Measurements from ENCODE around the gene SIL1.

Gene SIL1

DNA sequence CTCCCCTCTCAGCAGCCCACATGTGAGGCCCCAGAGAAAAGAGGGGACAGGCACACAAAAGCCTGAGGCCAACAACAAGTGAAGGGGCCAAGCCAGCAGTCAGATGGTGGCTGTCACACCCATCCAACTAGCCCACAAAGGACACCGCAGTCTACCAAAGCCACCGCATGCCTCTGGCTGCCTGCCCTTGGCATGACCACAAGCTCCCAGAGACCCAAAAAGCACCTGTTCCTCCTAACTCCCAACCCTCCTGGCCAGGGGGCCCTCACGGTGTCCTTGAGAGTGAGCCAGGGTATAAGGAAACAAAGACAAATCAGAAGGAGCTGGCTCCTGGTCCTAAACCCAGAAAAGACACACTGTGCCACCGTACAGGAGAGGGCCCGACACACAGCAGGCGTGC is 245.2 kb downstream of the SIL1 start:
- no peak for DNase-seq

DNA sequence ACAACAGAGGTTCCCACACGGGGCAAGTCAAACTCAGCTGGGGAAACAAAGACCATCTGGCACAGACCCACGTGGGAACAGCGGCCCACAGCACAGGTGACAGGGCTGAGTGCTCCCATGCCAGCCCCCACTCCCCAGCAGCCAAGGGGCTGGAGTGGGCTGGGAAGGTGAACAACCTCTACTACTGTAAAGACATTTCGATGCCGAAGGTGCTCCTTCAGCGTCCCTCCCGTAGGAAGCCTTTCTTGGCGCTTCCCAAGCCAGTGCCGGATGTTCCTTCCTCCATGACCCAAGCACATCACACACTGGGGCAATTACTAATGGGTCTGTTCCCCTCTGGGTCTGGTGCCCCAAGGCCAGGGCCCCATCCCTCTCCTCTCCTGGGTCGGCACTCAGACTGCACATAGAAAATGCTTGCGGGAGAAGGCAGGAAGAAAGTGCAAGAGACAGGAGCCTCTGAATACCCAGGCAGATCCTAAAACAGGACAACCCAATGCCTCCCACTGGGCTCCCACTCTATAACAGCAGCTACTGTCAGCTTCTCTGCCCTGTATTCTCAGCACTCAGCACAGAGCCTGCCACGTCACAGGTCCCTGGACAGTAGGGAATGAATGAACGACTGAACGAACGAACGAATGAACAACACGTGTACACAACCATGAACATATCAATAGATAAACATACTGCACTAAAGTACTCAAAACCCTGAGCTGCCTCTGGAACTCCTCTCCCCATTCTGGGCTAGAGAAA is 246.0 kb downstream of the SIL1 start:
- no peak for DNase-seq

DNA sequence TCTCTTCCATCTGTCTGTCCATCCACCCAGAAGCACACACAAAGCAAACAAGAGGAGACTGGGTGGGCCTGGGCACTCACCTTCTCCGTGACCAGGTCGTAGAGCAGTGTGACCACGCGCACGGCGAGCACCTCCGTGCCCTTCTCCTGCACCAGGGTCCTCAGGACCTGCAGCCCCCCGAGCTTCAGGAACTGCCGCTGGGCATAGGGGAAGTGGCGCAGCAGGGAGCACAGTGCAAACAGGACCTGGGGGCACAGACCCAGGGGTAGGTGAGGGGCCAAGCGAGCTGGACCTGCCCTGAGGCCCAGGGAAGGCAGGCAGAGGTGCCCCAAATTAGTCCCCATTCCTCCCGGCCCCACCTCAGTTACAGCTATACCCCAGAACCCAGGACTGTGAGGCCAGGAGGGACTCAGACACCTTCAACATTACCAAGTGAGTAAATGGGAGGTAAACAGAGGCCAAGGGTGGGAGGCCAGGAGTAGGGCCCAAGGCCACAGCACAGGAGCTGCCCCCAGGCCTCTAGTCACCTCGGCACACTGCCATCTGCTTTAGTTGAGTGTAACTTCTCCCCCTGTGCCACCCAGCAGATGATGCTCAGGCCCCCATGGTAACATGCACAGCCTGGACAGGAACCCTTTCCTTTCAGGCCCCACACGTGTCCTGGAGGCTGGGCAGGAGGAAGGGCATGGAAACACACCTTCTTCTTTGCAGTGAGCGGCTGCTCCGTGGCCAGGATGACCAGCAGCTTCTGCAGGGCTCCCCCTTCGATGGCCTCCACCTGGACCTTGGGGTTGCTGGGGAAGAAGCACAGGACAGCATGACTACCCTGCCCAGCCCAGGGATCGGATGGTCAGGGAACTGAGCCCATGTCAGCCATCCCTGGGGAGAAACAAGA is 246.8 kb downstream of the SIL1 start:
- no peak for DNase-seq

DNA sequence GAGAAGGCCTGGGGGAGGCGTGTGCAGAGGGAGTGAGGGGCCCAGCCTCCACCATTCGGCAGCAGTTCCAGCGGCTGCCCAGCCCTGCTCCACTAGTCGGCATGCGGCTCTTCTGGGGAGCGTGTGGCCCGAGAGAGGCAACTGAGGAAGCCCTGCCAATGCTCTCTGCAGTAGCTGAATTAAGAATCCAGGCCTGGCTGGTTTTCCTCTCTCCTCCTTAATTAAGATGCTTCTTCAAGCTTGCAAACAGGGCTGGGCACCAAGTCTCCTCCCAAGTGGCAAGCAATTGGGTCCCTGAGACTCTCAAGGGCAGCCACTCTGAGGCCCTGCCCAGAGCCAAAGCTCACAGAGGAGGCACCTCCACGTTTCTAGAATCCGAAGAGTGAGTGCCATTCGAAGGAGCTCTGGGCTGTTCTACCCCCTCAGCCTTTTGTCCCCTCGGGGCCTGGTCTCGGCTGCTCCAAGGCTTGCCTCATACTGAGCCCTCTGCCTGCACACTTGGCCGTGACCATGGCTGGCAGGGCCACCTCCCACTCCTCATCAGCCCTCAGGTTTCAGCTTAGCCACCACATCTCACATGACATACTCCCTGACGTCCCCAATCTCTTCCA is 247.6 kb downstream of the SIL1 start:
- DNase-seq, result no peak

DNA sequence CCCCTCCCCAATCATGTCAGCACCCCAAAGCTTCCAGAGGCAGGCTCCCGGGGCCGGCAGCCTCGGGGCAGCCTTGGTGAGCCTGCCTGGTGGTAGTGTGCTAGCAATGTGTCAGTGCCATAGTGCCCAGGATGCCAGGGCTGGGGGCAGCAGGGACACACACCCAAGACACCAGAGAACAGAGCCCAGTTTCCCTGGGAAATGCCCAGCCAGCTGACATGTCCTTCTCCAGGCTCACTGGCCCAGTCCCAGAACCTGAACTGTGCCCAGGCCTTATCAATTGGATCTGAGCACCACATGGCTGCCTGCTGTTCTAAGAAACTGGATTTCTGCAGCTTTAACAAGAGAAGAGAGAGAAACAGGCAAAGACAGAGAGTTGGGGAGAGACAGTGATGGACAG is 248.2 kb downstream of the SIL1 start:
- DNase-seq, result no peak

DNA sequence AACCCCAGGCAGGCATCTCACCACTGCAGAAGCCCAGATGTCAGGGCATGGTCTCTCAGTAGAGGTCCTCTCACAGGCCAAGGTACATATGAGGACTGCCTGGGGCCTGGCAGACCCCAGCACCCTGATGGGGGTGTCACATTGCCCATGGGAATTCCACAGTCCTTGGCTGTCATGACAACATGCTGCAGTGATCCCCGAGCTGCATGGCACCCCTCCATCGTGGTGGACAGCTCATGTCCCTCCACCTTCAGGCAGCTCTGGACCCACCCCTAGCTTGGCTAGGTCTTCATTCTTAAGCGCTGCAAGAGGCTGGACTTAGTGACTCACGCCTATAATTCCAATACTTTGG is 249.0 kb downstream of the SIL1 start:
- DNase-seq, result no peak

DNA sequence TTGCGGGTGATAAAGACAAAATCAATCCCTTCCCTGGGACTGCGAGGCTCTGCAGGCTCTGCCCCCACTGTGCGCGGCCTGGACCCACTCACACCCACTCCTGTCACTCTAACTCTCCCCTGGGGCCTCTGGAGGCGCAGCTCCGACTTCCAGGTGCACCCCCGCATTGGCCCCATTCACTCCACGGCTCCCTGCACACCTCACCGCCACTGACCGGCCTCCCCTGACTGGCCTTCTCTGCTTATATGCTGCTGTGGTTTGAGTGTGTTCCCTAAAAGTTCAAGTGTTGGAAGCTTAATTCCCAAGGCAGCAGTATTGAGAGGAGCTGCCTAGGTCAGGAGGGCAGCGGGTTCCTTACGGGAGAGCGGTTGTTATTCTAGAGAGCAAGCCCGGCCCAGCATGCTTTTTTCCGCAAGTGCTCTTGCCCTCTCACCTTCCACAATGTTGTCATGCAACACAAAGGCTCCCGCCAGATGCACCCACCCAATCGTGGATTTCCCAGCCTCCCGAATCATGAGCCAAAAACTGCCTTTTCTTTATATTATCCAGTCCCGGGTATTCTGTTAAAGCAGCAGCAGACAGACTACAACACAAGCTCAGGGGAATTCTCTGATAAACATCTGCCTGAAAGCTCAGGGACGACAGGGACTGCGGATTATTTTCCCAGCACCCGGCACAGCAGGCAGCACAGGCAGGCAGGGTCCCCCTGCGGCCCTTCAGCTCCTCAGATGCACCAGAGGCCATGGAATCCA is 249.5 kb downstream of the SIL1 start:
- no peak for DNase-seq

DNA sequence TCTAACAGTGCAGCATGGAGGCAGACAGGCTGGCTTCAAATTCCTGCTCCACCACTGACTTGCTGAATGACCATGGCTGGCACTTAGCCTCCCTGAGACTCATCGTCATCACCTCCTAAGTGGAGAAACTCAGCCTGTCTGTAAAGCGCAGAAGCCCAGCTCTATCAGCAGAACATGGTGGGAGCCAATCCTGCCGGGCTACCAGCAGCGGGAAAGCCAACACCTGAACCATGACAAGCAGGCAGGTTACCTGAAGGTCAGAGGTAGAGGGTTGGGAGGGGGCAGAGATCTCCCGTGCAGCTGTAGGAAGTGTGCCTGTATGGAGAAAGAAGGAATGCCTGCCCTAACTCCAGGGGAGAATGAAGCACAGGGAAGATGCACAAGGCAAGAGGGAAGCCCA is 250.4 kb downstream of the SIL1 start:
- DNase-seq, result no peak

DNA sequence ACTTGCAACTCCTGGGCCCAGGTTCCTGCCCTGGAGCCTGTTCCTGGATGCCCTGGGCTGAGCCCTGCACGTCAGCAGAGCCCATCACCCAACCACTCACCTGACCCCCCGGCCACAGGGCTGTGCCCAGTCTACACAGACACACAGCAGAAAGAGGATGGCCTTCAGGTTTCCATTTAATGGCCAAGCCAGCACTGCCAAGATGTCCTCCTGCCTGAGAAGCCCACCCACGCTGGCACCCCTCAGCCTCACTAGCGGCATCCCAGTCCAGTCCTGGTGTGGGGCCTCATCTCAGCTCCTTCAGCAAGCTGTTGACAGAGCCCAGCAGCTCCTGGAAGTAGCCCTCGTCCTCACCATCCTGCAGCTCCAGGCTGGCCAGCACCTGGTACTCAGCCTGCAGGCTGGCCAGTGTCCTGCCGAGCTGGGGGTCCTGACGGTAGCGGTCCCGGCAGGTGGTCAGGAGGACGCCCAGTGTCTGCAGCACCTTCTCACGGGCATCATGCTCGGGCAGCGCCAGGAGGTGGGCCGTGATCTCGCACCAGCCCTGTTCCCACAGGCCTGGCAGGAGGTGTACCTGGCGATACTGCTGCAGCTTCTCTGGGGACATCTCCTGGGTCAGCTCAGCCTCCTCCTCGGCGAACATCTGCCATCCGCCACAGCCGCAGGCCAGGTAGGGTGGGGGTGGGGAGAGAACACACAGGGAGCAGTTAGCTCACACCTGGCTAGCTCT is 251.2 kb downstream of the SIL1 start:
- DNase-seq, result no peak

DNA sequence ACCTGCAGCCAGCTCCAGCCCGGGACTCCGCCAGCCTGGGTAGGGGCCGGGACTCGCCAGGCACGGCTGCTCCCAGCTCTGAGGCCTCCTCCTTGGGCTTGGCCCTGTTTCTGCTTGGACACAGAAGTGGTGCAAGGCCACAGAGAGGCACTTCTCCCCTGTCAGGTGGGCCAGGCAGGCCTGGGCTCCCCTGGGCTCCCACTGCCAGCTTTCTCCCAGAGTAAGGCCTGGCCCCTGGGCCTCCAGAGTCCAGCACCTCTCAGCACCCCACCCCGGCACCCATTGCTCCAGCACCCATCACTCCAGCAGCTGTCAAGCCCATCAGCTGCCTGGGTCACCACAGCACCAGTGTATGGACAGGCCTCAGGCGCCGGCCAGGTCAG is 251.9 kb downstream of the SIL1 start:
- no peak for DNase-seq

DNA sequence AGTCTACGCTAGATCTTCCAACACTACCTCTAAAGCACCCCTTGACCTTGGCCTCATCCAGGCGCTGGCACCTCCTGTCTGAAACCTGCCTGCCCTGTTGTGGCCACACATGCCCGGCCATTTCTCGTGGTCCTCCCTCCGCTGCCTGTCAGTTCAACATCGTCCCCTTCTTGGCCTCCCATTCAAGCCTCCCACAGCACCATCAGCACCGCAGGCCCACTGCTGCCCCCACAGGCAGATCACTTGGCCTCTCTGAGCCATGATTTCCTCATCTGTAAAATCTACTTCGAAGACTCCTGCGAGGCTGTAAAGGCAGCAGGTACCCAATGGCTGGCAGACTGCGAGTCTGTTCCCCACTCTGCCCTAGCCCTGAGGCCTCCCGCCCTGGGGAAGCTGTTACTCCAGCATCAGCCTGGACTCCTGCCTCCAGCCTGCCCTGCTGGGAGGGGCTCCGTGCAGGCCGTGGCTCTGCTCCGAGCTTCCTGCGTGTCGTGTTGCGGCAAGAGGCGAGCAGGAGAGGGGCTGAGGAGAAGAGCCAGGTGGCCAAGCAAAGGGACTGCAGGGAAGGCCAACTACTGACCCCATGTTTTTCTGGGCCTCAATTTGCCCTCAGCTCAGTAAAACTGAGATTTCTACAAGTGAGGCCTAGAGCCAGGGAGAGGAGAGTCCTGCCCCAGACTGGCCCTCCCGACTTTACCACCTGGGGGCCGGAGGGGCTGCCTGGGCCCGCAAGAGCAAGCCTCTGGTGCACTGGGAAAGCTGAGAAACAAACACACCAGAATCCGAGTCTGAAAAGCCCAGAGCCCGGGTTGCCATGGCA is 252.5 kb downstream of the SIL1 start:
- DNase-seq, result no peak

DNA sequence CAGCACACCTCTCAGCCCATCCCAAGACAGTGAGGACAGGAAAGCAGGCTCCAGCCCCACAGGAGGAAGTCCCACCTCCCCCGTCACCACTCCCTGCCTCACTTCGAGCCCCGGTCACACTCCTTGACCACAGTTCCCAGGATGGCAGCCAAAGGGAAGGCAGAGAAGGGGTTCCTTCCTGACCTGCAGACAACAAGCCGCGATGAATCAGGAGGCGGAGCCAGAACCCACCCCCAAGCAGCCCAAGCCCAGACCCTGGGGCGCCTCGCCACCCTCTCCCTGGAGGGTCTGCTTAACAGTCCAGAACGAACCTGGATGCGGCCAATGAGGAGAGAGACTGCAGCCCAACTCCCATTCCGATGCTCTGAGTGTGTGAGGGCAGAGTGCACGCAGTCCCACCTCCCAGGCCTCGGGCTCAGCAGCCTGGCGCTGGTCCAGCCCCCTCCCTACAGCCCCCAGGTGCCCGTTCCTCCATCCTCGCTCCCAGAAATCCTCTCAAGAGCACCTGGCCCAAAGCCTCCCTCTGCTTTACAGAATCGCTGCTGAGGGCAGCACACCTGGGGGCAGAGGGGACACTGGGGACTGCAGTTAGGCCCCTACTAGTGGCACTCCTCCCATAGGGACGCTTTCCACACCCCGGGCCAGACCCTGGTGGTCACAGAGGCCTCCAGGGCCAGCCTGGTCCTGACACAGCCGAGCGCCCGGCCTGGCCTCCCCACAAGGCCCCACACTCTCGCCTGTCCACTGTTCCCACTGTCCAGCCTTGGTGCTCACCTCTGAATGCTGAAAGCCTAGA is 253.4 kb downstream of the SIL1 start:
- no peak for DNase-seq

DNA sequence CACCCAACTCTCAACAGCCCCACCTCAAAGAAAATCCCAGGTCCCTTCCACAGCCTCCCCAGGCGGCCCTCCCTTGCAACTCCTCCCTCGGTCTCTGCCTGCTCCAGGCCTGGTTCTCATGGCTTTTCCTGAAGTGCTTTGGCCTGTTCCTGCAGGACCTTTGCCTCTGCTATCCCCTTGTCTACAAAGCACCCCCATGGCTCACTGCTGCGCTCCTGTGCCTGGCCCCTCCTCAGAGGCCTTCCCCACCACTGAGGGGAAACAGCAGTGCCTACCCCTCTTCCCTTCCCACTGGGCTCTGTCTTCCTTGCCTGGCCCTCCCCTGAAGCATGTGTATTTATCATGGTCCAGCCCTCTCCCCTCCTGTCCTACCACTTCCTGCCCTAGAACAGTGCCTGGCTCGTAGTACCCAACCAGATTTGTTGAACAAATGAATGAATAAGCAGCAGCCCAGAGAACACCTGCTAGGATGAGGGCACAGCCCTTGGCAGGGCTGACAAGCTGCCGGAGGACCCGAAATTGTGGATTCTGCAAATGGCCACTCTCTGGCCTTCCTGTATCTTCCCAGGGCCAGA is 254.5 kb downstream of the SIL1 start:
- no peak for DNase-seq

DNA sequence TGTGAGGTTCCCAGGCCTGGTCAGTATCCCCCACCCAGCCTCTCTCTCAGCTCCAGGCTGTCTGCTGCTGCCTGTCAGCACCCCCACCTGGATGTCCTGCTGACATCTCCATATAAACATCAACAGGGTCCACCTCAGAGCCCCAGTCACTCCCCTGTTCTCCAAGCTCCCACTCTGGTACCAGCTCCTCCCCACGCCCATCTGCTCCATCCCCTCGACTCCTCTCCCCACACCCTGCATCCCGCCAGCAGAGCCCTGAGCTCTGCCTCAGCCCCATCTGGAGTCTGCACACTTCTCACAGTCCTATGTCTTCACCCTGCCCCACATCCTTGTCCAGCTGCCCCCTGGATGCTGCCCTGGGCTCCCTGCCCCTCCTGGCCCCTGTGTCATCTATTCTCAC is 255.3 kb downstream of the SIL1 start:
- DNase-seq, result no peak

DNA sequence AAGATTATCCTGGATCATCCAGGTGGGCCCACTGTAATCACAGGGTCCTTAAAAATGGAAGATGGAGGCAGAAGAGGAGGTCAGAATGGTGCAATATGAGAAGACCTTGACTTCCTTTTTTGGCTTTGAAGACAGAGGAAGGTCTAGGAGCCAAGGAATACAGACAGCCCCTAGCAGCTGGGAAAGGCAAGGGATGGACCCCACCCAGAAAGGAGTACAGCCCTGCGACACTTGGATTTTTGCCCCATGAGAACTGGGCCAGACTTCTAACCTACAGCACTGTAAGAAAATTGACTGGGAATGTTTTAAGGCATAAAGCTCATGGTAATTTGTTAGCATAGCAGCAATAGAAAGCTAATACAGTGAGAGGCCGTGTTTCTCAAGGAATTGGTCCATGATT is 256.1 kb downstream of the SIL1 start:
- no peak for DNase-seq

DNA sequence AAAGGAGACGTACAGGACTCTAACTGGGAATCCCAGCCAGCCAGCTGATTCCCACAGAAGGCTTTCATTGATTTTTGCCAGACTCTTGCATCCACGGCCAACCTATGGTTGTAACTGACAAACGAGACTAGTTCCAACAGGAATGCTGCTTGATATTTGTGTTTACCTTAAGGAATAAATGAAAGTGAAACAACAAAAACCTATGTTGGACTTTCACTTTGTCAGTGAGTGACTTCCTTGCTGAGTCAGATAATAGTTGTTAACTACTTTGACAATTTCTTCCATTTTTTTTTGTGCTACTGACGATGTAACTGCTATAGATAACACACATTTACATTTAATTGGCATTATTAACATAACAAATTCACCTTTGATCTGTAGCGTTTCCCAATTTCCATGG is 259.6 kb downstream of the SIL1 start:
- no peak for DNase-seq

DNA sequence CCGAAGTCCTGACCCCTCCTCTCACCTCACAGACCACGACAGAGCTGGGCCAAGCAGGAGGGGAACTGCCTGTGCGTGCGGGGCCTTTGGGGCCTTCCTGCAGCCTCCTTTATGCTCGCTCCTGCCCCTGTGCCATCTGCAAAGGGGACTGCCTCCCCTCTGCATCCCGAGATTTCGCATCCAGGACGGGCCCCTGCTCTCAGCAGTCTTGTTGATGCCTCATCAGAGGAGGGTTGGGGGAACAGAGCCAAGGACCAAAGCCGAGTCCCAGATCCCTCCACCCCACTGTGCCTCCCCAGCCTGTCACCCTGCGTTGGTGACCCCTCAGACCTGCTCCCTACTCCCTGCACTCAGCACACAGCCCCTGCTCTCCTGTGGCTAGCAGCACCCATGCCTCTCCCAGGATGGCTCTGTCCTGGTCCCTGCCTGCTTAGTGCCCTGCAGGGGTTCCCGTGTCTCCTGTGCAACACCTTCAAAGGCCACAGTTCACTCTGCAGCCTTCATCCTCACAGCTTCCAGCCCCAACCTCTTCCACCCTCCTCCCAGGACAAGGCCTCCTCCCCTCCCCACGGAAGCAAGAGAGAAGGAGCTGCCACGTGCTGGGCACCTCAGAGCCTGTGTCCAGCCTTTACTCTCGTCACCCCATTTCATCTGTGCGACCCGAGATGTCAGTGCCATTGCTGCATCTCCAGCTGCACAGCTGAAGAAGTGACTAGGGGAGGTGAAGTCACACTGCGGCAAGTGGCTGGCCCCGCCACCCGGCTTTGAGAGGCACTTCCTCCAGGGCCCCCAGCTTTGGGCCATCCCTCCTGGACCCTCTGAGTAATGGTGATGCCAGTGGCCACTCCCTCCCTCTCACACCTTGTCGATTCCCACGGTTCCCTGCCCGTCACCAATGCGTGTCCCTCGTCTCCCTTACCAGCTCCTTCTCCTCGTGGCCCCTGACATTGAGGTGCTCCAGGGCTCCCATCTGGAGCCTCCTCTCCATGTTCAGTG is 260.5 kb downstream of the SIL1 start:
- DNase-seq, result no peak

DNA sequence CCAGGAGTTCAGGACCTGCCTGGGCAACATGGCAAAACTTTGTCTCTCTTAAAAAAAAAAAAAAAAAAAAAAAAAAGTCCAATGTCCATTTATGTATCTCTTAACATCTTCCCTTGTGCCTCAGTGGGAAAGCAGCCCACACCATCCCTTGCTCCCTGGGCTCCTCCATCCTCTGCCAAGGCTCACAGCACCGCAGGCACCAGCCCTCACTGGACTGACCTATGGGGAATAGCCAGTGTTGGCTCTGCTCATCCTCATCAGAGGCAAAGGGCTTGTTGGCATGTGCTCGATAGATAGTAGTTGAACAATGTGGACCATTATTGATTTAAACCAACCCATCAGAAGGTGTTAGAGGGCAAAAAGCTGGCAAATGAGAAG is 261.2 kb downstream of the SIL1 start:
- no peak for DNase-seq
